Parathyroid adenoma (tissue), 2 donors: Measurements from ENCODE around the gene AUTS2.

Source experiments
- H2AFZ ChIP-seq: fragments of 300-600 bp; sonication (generic); one replicate; pipeline ENCODE4 v1.7.0; 2017; ENCODE audit warnings: antibody characterized with exemption, mild to moderate bottlenecking
- H3K27ac ChIP-seq: fragments of 300-600 bp; sonication (generic); one replicate; pipeline ENCODE4 v1.7.0; 2017
- H3K27me3 ChIP-seq: fragments of 300-600 bp; sonication (generic); one replicate; pipeline ENCODE4 v1.7.0; 2017; ENCODE audit warnings: low read length; ENCODE audit not compliant: control insufficient read depth, insufficient read depth
- H3K36me3 ChIP-seq: fragments of 300-600 bp; sonication (generic); one replicate; pipeline ENCODE4 v1.7.0; 2017; ENCODE audit warnings: low read length; ENCODE audit not compliant: control insufficient read depth, insufficient read depth
- H3K4me1 ChIP-seq: fragments of 300-600 bp; sonication (generic); one replicate; pipeline ENCODE4 v1.7.0; 2017; ENCODE audit warnings: control low read depth
- H3K4me2 ChIP-seq: fragments of 300-600 bp; sonication (generic); one replicate; pipeline ENCODE4 v1.7.0; 2017; ENCODE audit warnings: low read length
- H3K4me3 ChIP-seq: fragments of 300-600 bp; sonication (generic); one replicate; pipeline ENCODE4 v1.7.0; 2017; ENCODE audit warnings: low read depth, low read length
- H3K79me2 ChIP-seq: fragments of 300-600 bp; sonication (generic); one replicate; pipeline ENCODE4 v1.7.0; 2017; ENCODE audit warnings: control low read depth
- H3K9ac ChIP-seq: fragments of 300-600 bp; sonication (generic); one replicate; pipeline ENCODE4 v1.7.0; 2017; ENCODE audit warnings: mild to moderate bottlenecking
- H3K9me3 ChIP-seq: fragments of 300-600 bp; sonication (generic); one replicate; pipeline ENCODE4 v1.7.0; 2017; ENCODE audit warnings: low read length; ENCODE audit not compliant: control insufficient read depth
- TF ChIP-seq, protein P1 (sequence below): fragments of 300-600 bp; sonication (generic); IDR thresholded peaks from one replicate; pipeline ENCODE4 v1.7.0; 2017; ENCODE audit warnings: antibody characterized with exemption, mild to moderate bottlenecking
- donor health status: primary hyperparathyroidism.

Gene AUTS2

GRCh38 chr7:70414368-70414767 lies 816.1 kb downstream of the AUTS2 start:
- no peaks in the 10 kb centered on the region for H3K4me1 ChIP-seq
- no peaks in the 10 kb centered on the region for H3K27me3 ChIP-seq
- H3K4me2 ChIP-seq, result no peak overlapping the region
- no peak overlapping the region for H2AFZ ChIP-seq
- no peaks in the 10 kb centered on the region for H3K9me3 ChIP-seq
- no peak overlapping the region for H3K9ac ChIP-seq
- no peak overlapping the region for H3K27ac ChIP-seq
- H3K4me3 ChIP-seq, result no peak overlapping the region
- H3K79me2 ChIP-seq, result no peaks in the 10 kb centered on the region
- TF ChIP-seq, protein P1, sequence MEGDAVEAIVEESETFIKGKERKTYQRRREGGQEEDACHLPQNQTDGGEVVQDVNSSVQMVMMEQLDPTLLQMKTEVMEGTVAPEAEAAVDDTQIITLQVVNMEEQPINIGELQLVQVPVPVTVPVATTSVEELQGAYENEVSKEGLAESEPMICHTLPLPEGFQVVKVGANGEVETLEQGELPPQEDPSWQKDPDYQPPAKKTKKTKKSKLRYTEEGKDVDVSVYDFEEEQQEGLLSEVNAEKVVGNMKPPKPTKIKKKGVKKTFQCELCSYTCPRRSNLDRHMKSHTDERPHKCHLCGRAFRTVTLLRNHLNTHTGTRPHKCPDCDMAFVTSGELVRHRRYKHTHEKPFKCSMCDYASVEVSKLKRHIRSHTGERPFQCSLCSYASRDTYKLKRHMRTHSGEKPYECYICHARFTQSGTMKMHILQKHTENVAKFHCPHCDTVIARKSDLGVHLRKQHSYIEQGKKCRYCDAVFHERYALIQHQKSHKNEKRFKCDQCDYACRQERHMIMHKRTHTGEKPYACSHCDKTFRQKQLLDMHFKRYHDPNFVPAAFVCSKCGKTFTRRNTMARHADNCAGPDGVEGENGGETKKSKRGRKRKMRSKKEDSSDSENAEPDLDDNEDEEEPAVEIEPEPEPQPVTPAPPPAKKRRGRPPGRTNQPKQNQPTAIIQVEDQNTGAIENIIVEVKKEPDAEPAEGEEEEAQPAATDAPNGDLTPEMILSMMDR, result no peak
- H3K36me3 ChIP-seq, result no peaks in the 10 kb centered on the region

- H3K4me3 ChIP-seq, result no peak overlapping the region
- no peak overlapping the region for H3K4me2 ChIP-seq
- H3K36me3 ChIP-seq, result no peaks in the 10 kb centered on the region
- no peaks in the 10 kb centered on the region for H3K27me3 ChIP-seq
- TF ChIP-seq, protein P1, result no peak
- no peak overlapping the region for H3K9ac ChIP-seq
- H3K4me1 ChIP-seq, result no peaks in the 10 kb centered on the region
- H3K27ac ChIP-seq, result no peak overlapping the region
- no peaks in the 10 kb centered on the region for H3K79me2 ChIP-seq
- H3K9me3 ChIP-seq, result no peaks in the 10 kb centered on the region
- no peak overlapping the region for H2AFZ ChIP-seq
Measured at GRCh38 chr7:70415179-70415972, 817.1 kb downstream of the AUTS2 start.

DNA sequence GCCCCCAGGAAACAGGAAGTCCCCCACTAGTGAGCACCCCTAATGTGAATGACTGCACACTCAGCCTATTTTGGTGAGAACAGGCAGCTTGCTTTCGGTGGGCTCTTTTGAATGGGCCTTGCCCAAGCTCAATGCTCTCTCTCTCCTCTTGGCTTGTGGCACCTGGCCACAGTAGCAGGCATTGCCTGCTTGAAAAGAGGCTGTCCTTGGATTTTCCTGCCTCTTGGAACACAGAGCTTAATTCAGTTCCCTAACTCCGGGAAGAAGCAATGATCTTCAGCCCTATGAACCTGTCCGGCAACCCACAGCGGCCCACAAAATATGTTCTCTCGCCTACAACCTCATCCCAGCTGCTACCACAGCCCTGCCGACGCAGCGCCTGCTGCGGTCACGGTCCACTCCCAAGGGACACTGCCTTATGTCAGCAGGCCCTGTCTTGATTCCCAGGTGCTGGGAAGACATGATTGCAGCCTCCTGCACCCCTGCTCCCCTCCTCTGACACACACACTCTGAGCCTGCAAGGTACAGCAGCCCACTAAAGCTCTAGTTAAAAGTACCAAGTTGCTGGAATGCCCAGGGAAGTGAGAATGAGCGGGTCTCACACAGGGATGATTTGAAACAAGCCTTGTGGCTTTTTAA lies 818.2 kb downstream of the AUTS2 start:
- Histone ChIP-seq H3K27me3 (no peaks in the 10 kb centered on the region), H3K79me2 (no peaks in the 10 kb centered on the region), H3K4me2 (no peak overlapping the region), H2AFZ (no peak overlapping the region), H3K27ac (no peak overlapping the region), H3K4me3 (no peak overlapping the region), H3K36me3 (no peaks in the 10 kb centered on the region), H3K9ac (no peak overlapping the region), H3K9me3 (no peaks in the 10 kb centered on the region), H3K4me1 (no peaks in the 10 kb centered on the region)
- TF ChIP-seq, protein P1, result no peak

- Histone ChIP-seq H3K36me3 (no peaks in the 10 kb centered on the region), H3K9me3 (no peaks in the 10 kb centered on the region), H2AFZ (no peak overlapping the region), H3K4me3 (no peak overlapping the region), H3K79me2 (no peaks in the 10 kb centered on the region), H3K4me2 (no peak overlapping the region), H3K27me3 (no peaks in the 10 kb centered on the region), H3K27ac (no peak overlapping the region), H3K4me1 (no peaks in the 10 kb centered on the region), H3K9ac (no peak overlapping the region)
- TF ChIP-seq, protein P1, result no peak
Measured at GRCh38 chr7:70416986-70417655, 818.8 kb downstream of the AUTS2 start.
